Kidney glomerular epithelial cell (primary cell): ENCODE data around the gene CASP9.
"Not testable (repeated sequence)": the region's sequence is repeated elsewhere in the genome, so short reads cannot be mapped to it uniquely, and the experiment has no call there.

Experiments
- DNase-seq: peaks from one replicate; lab custom pipeline; 2025; lab: John Stamatoyannopoulos, UW

The CASP9 gene

GRCh38 chr1:15500184-15501178 is 23.5 kb downstream of the CASP9 start:
- no peak for DNase-seq

GRCh38 chr1:15493869-15494390 is 30.1 kb downstream of the CASP9 start:
- no peak for DNase-seq

GRCh38 chr1:15492596-15492995 is 31.4 kb downstream of the CASP9 start:
- DNase-seq, result no peak

- DNase-seq, result not testable (repeated sequence)
These were observed 33.0 kb downstream of the CASP9 start for GRCh38 chr1:15491010-15491409.

- DNase-seq, result no peak
These were observed 34.8 kb downstream of the CASP9 start for GRCh38 chr1:15489052-15489736.

GRCh38 chr1:15488371-15488770 is 35.6 kb downstream of the CASP9 start:
- DNase-seq, result no peak

DNA sequence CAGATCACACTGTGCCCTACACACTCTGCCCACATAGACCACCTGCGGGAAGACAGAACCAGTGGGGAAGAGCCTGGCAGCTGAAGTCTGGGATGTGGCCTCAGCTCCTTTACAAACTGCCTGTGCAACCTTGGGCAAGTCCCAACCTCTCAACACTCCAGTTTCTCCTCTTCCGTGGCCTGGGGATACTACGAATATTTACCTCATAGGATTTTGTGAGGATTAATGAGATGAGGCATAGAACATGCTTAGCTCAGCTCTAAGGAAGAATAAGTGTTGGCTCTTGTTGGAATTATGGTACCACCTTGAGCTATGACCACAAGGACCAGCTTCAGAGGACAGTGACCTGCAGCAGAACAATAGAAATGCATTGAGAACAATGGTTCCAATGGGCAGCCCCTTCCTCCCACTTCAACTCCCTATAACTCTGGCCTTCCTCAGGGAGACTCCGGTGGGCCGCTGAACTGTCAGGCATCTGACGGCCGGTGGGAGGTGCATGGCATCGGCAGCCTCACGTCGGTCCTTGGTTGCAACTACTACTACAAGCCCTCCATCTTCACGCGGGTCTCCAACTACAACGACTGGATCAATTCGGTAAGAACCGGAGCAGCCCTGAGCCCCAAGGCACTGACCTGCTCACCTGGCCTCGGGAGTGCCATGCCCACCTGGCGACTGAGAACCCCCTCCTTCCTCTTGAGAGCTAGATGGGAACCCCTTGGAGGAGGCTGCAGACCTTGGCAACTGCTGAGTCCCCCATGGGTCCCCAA is 37.0 kb downstream of the CASP9 start:
- DNase-seq, result not testable (repeated sequence)

- no peak for DNase-seq
These were observed 38.4 kb downstream of the CASP9 start for GRCh38 chr1:15485636-15486035.

GRCh38 chr1:15484443-15484842 is 39.6 kb downstream of the CASP9 start:
- not testable (repeated sequence) for DNase-seq

- DNase-seq, result no peak
These were observed 40.0 kb downstream of the CASP9 start for GRCh38 chr1:15483971-15484370.

- DNase-seq, result not testable (repeated sequence)
These were observed 41.0 kb downstream of the CASP9 start for GRCh38 chr1:15482983-15483543.

DNA sequence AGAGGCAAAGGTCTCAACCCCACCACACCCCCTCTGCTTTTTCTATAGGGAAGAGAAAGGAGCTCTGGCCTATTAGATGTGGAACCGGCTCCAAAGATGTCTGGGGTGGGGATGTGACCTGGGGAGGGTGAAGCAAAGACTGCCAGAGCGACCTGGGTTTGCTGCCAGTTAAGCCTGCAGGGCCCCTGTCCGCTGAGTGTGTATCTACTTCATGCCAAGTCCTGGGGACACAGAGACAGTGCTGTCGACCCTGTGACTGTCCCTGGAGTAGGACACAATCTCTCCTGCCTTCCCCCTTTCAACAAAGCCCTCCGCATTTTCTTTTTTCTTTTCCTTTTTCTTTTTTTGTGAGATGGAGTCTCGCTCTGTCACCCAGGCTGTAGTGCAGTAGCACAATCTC is 41.6 kb downstream of the CASP9 start:
- not testable (repeated sequence) for DNase-seq

GRCh38 chr1:15479654-15480347 is 44.2 kb downstream of the CASP9 start:
- no peak for DNase-seq

DNA sequence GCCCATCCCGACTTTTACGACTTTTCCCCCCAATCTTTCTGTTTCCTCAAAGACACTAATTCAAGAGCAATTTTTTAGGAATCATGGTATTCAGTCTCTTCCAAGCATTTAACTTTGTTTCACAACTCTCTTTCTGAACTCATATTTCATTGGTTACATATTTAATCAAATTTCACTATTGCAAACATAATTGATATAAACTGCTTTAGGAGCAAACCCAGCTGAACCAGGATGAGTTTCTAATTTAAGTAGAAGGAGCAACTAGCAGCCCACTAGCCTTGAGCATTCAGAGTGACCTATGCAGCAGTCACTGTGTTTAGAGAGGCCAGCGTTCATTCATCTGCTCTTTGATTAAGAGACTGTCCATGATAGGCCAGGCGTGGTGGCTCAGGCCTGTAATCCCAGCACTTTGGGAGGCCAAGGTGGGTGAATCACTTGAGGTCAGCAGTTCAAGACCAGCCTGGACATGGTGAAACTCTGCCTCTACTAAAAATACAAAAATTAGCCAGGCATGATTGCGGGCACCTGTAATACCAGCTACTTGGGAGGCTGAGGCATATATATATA is 46.3 kb downstream of the CASP9 start:
- DNase-seq, result no peak

GRCh38 chr1:15476927-15477326 is 47.1 kb downstream of the CASP9 start:
- DNase-seq, result no peak

DNA sequence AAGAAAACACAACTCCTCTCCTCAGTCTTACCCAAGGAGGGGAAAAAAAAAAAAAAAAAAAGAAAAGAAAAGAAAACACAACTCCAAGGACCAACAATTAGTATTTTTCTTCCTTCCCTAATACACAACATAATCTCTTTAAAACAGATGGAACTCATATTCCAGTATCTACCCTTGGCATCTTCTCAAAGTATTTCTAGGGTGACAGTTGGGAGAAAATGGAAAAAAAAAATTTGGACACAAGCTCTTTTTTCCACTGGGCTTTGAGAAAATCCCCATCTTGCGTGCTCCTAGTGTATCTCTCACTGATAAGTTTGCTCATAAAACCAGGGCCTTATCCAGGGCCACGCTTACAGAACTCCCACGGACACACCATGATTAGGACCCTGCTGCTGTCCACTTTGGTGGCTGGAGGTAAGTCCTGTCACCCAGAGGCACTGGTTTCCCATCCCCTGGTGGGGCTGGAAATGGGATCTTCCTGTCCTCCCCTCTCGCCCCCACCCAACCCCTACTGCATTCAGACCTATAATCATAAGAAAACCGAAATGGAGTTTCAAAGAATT is 48.2 kb downstream of the CASP9 start, which contains the start of gene CELA2B:
TSS of gene CELA2B (plus strand) at position 353 of the 563 bp plus-strand sequence. CDS start at position 375, 22 bp downstream.
- DNase-seq, result no peak

DNA sequence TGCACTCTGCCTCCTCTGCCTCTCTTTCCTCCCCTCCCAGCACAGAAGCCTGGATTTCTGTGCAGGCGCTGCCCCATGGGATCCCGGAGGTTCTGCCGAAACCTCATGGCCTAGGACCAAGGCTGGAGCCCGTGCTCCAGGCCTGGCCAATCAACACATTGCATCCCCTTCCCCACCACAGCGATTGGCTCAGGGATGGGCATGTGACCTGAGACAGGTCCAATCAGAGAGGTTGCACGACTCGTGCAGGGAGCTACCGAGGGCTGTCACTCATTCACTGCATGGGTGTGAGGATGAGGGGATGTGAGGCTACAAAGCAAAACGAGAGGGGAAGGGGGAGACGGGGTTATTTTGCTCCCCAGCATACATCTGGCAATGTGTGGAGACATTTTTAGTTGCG is 51.4 kb downstream of the CASP9 start:
- no peak for DNase-seq

- not testable (repeated sequence) for DNase-seq
These were observed 52.3 kb downstream of the CASP9 start for GRCh38 chr1:15471723-15472122.

- DNase-seq, result not testable (repeated sequence)
These were observed 52.9 kb downstream of the CASP9 start for GRCh38 chr1:15471067-15471466.

- DNase-seq, result not testable (repeated sequence)
These were observed 54.1 kb downstream of the CASP9 start for GRCh38 chr1:15469821-15470448.
